Effector memory CD4-positive, alpha-beta T cell (primary cell): Measurements from ENCODE around the gene ACTL6B.

ENCODE experiments used
- DNase-seq, 3 donors: peaks; one replicate each; pipeline ENCODE4 v3.0.0-alpha.2; 2020
- H3K27ac ChIP-seq: 2 replicates; pipeline ENCODE4 v1.7.0; 2013; ENCODE audit warnings: mild to moderate bottlenecking, low read length, moderate library complexity; ENCODE audit not compliant: insufficient read depth, poor library complexity, severe bottlenecking
- H3K27me3 ChIP-seq: replicated peaks from 2 replicates; pipeline ENCODE4 v1.7.0; 2013; ENCODE audit warnings: mild to moderate bottlenecking, low read length; ENCODE audit not compliant: insufficient read depth, control insufficient read depth, poor library complexity, severe bottlenecking
- H3K36me3 ChIP-seq: 2 replicates; pipeline ENCODE4 v1.7.0; 2013; ENCODE audit warnings: mild to moderate bottlenecking, low read length, moderate library complexity; ENCODE audit not compliant: control insufficient read depth, insufficient read depth
- H3K4me1 ChIP-seq: 2 replicates; pipeline ENCODE4 v1.7.0; 2013; ENCODE audit warnings: low read length, mild to moderate bottlenecking; ENCODE audit not compliant: control insufficient read depth, insufficient read depth, poor library complexity, severe bottlenecking
- H3K4me3 ChIP-seq: 2 replicates; pipeline ENCODE4 v1.7.0; 2013; ENCODE audit warnings: low read length, low read depth, mild to moderate bottlenecking; ENCODE audit not compliant: insufficient read depth, poor library complexity, severe bottlenecking
- H3K9me3 ChIP-seq: 2 replicates; pipeline ENCODE4 v1.7.0; 2013; ENCODE audit warnings: mild to moderate bottlenecking, low read length, moderate library complexity; ENCODE audit not compliant: control insufficient read depth

The ACTL6B gene

GRCh38 chr7:100609958-100610357 is 46.3 kb downstream of the ACTL6B start:
- Histone ChIP-seq H3K27ac (no peak overlapping the region), H3K36me3 (no peaks in the 10 kb centered on the region), H3K9me3 (no peaks in the 10 kb centered on the region), H3K4me3 (no peak overlapping the region), H3K4me1 (peaks cover 24% of the 10 kb centered on the region), H3K27me3 (no peaks in the 10 kb centered on the region)
- DNase-seq: no peak

DNA sequence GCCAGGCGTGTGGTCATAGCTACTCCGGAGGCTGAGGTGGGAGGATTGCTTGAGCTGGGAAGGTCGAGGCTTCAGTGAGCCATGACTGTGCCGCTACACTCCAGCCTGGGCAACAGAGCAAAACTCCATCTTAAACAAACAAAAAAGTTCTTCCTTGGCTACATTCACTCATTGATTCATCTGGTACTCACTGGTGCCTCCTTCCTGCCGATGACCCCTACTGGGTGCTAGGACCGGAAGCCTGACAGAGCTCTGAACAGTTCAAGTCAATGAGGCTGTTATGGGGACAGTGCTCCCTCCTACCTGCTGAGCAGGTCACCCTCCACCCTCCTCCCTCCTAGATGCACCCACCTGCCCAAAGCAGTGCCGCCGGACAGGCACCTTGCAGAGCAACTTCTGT is 49.1 kb downstream of the ACTL6B start:
- H3K36me3 ChIP-seq: no peaks in the 10 kb centered on the region
- no peaks in the 10 kb centered on the region for H3K27me3 ChIP-seq
- no peak for DNase-seq
- no peaks in the 10 kb centered on the region for H3K9me3 ChIP-seq
- H3K4me3 ChIP-seq: no peak overlapping the region
- no peak overlapping the region for H3K27ac ChIP-seq
- H3K4me1 ChIP-seq: peaks cover 13% of the 10 kb centered on the region

GRCh38 chr7:100606313-100606712 is 49.9 kb downstream of the ACTL6B start:
- Histone ChIP-seq H3K27me3 (no peaks in the 10 kb centered on the region), H3K4me1 (peaks cover 10% of the 10 kb centered on the region), H3K9me3 (no peaks in the 10 kb centered on the region), H3K4me3 (no peak overlapping the region), H3K36me3 (no peaks in the 10 kb centered on the region), H3K27ac (no peak overlapping the region)
- no peak for DNase-seq

- H3K27ac ChIP-seq: peak overlapping the region; percentile 41
- H3K36me3 ChIP-seq: no peaks in the 10 kb centered on the region
- H3K4me3 ChIP-seq: peak overlapping the region; percentile 56
- DNase-seq: no peak
- no peaks in the 10 kb centered on the region for H3K27me3 ChIP-seq
- peaks cover 10% of the 10 kb centered on the region for H3K4me1 ChIP-seq
- H3K9me3 ChIP-seq: no peaks in the 10 kb centered on the region
Measured at GRCh38 chr7:100604976-100605911, 51.0 kb downstream of the ACTL6B start.

DNA sequence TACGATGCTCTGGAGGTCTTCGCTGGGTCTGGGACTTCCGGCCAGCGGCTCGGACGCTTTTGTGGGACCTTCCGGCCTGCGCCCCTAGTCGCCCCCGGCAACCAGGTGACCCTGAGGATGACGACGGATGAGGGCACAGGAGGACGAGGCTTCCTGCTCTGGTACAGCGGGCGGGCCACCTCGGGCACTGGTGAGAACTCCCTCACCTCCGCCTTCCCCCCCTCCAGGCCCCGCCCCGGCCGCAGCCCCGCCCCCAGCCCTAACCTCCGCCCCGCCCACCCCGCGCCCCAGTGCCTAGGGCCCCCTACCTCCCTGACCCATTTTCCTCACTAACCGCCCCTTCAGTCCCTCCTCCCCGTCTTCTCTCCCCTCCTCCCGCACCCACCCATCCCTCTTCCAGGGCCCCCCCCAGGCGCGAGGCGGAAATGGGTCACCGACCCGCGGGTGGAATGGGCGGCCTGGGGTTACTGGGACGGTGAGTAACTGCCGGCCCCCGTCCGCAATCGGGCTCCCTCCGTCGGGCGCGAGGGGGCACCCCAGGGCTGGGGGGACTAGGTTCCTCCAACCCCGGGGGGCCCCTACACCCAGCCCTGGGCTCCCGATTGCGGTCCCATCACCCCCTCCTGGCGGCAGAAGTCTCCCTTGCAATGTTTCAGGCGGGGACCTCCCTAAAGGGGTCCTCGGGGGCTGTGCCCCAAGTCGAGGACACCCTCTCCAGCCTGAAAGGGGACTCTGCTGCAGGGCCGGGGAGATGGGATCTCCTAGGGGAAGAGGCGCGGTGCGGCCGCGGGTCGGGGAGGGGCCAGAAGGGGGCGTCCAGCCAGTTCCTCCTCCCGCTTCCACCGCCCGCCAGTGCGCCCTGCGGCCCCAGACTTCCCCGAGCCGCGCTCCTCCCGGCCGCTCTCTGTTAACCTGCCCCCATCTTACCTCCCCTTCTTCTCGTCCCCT is 51.9 kb downstream of the ACTL6B start:
- peak; percentile 72 to 86 (median 76) for DNase-seq
- H3K27ac ChIP-seq: peak overlapping the region; percentile 75
- H3K36me3 ChIP-seq: no peaks in the 10 kb centered on the region
- no peaks in the 10 kb centered on the region for H3K27me3 ChIP-seq
- no peaks in the 10 kb centered on the region for H3K9me3 ChIP-seq
- H3K4me1 ChIP-seq: peaks cover 10% of the 10 kb centered on the region
- peak overlapping the region; percentile 56 for H3K4me3 ChIP-seq

DNA sequence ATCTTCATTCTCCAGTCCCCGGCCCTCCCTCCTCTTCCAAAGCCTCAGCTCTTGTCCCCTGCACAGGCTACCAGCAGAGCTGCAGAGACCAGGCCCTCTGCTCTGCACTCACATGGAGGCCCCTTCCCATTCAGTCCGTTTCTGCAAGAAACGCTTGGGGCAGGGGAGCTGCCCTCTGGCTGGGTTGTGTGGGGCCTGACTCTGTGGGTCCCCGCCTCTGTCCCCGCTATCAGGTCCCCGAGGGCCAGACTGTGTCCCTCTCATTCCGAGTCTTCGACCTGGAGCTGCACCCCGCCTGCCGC is 52.6 kb downstream of the ACTL6B start:
- Histone ChIP-seq H3K27ac (peak overlapping the region; percentile 75), H3K27me3 (no peaks in the 10 kb centered on the region)
- no peak for DNase-seq

DNA sequence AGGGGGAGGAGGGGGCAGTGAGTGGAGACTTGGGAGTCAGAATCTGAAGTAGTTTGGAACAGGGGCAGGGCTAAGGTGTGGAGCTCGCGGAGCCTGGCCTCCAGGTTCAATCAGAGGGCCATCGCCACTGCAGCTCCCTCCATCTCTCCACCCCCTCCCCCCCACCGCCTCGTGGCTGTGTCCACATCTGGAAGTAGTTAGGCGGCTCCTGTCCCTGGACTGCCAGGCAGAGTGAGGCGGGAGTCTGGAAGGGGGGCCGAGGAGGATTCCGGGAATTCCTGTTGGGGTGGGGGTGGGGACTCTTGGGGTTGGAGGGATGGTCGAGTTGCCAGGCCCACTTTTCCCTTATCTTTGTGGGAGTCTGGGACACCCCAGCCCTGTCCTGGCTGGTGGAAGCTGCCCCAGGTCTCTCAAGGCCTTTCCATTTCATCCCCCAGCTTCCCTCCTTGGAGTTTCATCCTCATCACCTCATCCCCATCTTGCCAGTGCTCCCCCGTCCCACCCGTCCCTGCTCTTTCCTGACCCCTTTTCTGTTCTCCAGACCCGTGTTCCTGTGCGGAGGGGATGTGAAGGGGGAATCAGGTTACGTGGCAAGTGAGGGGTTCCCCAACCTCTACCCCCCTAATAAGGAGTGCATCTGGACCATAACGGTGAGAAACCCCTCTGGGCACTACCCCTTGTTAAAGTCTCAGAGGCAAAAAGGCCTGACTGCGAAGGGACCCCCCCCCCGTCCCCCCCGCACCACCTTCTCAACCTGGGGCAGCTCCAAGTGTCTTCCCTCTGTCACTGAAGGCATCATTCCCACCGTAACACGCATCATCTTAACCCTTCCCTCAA is 53.1 kb downstream of the ACTL6B start:
- Histone ChIP-seq H3K36me3 (no peaks in the 10 kb centered on the region), H3K27ac (no peak overlapping the region)

More for the DNA sequence above, 52.6 kb downstream of the ACTL6B start:
- Histone ChIP-seq H3K4me1 (peaks cover 10% of the 10 kb centered on the region), H3K36me3 (no peaks in the 10 kb centered on the region), H3K9me3 (no peaks in the 10 kb centered on the region), H3K4me3 (peak overlapping the region; percentile 56)

GRCh38 chr7:100600730-100601038 is 55.6 kb downstream of the ACTL6B start:
- Histone ChIP-seq H3K4me3 (no peak overlapping the region), H3K9me3 (no peaks in the 10 kb centered on the region)

More for the DNA sequence above, 53.1 kb downstream of the ACTL6B start:
- no peaks in the 10 kb centered on the region for H3K9me3 ChIP-seq
- H3K4me3 ChIP-seq: no peak overlapping the region
- no peaks in the 10 kb centered on the region for H3K27me3 ChIP-seq
- peaks cover 10% of the 10 kb centered on the region for H3K4me1 ChIP-seq
- DNase-seq: no peak

GRCh38 chr7:100599911-100600729 is 56.1 kb downstream of the ACTL6B start:
- Histone ChIP-seq H3K4me3 (no peak overlapping the region), H3K9me3 (no peaks in the 10 kb centered on the region), H3K27me3 (no peaks in the 10 kb centered on the region), H3K27ac (no peak overlapping the region), H3K4me1 (peaks cover 6% of the 10 kb centered on the region), H3K36me3 (no peaks in the 10 kb centered on the region)
- no peak for DNase-seq

More at GRCh38 chr7:100600730-100601038, 55.6 kb downstream of the ACTL6B start:
- DNase-seq: no peak
- no peaks in the 10 kb centered on the region for H3K27me3 ChIP-seq
- peaks cover 7% of the 10 kb centered on the region for H3K4me1 ChIP-seq
- no peaks in the 10 kb centered on the region for H3K36me3 ChIP-seq
- H3K27ac ChIP-seq: no peak overlapping the region
